GM21381 (cell line): ENCODE results near the gene C10orf62.
"Not testable (repeated sequence)": the region's sequence is repeated elsewhere in the genome, so short reads cannot be mapped to it uniquely, and the experiment has no call there.

Experiments used
- ATAC-seq: cut with Tn5 transposase; IDR thresholded peaks from one replicate; pipeline ENCODE4 v1.9.1; 2021; ENCODE audit warnings: mild to moderate bottlenecking, moderate library complexity; ENCODE audit not compliant: unreplicated experiment

C10orf62 gene

GRCh38 chr10:97627731-97628130, 38.2 kb downstream of the C10orf62 start:
- no peak for ATAC-seq

- no peak for ATAC-seq
These were observed 38.7 kb downstream of the C10orf62 start for GRCh38 chr10:97628228-97628627.

GRCh38 chr10:97629289-97629688, 39.8 kb downstream of the C10orf62 start:
- no peak for ATAC-seq

- ATAC-seq: no peak
These were observed 41.6 kb downstream of the C10orf62 start for GRCh38 chr10:97631098-97631497.

GRCh38 chr10:97632949-97633884, 43.7 kb downstream of the C10orf62 start, which contains the start of gene MORN4:
Gene MORN4, minus strand, starts transcription at chr10:97633500. Its CDS starts 13,847 bp downstream, at chr10:97619653.
- peak; percentile 99 for ATAC-seq

GRCh38 chr10:97633921-97634320, 44.4 kb downstream of the C10orf62 start:
- ATAC-seq: no peak

- no peak for ATAC-seq
These were observed 46.1 kb downstream of the C10orf62 start for GRCh38 chr10:97635577-97635976.

GRCh38 chr10:97639090-97639489, 49.6 kb downstream of the C10orf62 start:
- not testable (repeated sequence) for ATAC-seq

- ATAC-seq: peak; percentile 97
These were observed 50.8 kb downstream of the C10orf62 start, which contains the start of gene PI4K2A for GRCh38 chr10:97640174-97640867. Gene PI4K2A, plus strand, starts transcription at chr10:97640671. Its CDS starts 72 bp downstream, at chr10:97640743.
